ENCODE data around the gene TINCR.

Gene TINCR

DNA sequence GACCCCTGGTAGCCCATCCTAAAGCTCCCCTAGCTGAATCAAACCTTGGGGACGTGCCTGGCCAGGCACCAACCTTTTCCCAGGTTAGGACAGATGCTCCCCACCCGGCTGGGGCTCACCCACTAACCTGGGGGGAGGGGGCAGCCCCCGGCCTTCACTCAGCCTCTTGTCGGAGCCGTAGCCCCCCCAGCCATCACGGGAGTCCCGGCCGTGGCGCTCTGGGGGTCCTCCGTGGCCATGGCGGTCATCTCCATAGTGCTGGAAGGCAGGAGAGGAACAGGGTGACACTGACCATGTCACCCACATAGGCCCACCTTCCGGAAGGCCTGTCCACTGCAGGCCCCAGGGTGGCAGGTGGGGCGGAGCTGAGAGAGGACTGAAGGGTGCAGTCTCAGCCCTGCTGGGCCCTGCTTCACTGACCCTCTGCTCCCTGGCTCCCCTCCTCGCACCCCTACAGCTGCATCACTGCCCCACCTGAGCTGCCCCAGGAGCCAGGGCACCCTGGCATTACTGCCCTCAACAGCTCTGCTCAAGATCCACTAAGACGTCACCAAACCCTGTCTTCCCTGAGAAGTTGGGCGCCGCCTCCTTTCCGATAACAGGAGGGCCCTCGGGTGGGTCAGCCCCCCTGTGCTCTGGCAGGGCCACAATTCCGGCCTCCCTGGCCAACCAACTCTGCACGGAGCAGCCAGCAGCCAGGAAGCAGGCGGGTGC, 22.6 kb upstream of the TINCR start:
- no peak for DNase-seq (ENCODE audit: low read depth, low spot score)
- no peak overlapping the region for H3K4me3 ChIP-seq (ENCODE audit: low read depth, low read length)
- in situ Hi-C loops (cut with HindIII; ENCODE audit: low sequenced_read_pairs), result no loop called here
- no peak for TF ChIP-seq CTCF (IDR thresholded peaks at IDR 0.05; ENCODE audit: low read depth, low read length)

- in situ Hi-C loops (cut with HindIII; ENCODE audit: low sequenced_read_pairs), result no loop called here
- DNase-seq (ENCODE audit: low read depth, low spot score), result no peak
- no peak for TF ChIP-seq CTCF (IDR thresholded peaks at IDR 0.05; ENCODE audit: low read depth, low read length)
- H3K4me3 ChIP-seq (ENCODE audit: low read depth, low read length), result no peak overlapping the region
Observed at GRCh38 chr19:5588906-5589676, 21.3 kb upstream of the TINCR start.

DNA sequence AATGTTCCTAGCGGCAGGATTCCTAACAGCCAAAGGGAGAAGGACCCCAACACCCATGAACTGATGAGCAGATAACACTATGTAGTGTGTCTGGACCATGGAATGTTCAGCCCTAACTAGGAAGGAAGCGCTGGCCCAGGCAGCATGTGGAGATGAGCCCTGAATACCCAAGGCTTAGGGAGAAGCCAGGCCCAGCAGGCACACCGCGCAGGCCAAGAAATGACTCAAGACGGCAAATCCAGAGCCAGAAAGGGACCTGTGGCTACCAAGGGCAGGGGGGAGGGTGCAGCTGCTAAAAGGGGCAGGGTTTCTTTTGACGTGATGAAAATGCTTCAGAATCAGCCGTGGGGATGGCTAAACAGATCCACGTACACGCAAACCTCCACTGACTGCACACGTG, 20.7 kb upstream of the TINCR start:
- TF ChIP-seq CTCF (IDR thresholded peaks at IDR 0.05; ENCODE audit: low read depth, low read length), result no peak
- no peak overlapping the region for H3K4me3 ChIP-seq (ENCODE audit: low read depth, low read length)
- peak; percentile 81 for DNase-seq (ENCODE audit: low read depth, low spot score)
- in situ Hi-C loops (cut with HindIII; ENCODE audit: low sequenced_read_pairs), result no loop called here

DNA sequence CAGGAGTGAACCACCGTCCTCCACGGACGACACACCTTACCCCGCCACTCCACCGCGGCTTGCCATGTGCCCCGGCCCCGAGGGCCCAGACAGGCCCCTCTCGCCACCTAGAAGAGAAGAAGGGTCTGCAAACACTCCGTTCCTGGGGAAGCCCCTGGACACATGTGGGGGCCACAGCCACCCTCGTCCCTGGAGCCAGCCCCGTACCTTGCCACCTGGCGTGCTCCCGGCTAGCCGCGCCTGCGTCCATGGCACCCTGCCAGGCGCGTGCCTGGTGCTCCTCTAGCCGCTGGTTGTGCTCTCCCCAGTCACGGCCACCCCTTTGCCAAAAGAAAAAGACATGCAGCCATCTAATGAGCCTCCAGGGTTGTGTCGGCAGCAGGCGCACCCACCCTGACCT, 19.9 kb upstream of the TINCR start:
- no peak for DNase-seq (ENCODE audit: low read depth, low spot score)
- in situ Hi-C loops (cut with HindIII; ENCODE audit: low sequenced_read_pairs), result no loop called here
- H3K4me3 ChIP-seq (ENCODE audit: low read depth, low read length), result no peak overlapping the region
- TF ChIP-seq CTCF (IDR thresholded peaks at IDR 0.05; ENCODE audit: low read depth, low read length), result no peak

GRCh38 chr19:5587071-5587455, 19.3 kb upstream of the TINCR start:
- in situ Hi-C loops (cut with HindIII; ENCODE audit: low sequenced_read_pairs), result no loop called here
- TF ChIP-seq CTCF (IDR thresholded peaks at IDR 0.05; ENCODE audit: low read depth, low read length), result no peak
- no peak for DNase-seq (ENCODE audit: low read depth, low spot score)
- H3K4me3 ChIP-seq (ENCODE audit: low read depth, low read length), result no peak overlapping the region

DNA sequence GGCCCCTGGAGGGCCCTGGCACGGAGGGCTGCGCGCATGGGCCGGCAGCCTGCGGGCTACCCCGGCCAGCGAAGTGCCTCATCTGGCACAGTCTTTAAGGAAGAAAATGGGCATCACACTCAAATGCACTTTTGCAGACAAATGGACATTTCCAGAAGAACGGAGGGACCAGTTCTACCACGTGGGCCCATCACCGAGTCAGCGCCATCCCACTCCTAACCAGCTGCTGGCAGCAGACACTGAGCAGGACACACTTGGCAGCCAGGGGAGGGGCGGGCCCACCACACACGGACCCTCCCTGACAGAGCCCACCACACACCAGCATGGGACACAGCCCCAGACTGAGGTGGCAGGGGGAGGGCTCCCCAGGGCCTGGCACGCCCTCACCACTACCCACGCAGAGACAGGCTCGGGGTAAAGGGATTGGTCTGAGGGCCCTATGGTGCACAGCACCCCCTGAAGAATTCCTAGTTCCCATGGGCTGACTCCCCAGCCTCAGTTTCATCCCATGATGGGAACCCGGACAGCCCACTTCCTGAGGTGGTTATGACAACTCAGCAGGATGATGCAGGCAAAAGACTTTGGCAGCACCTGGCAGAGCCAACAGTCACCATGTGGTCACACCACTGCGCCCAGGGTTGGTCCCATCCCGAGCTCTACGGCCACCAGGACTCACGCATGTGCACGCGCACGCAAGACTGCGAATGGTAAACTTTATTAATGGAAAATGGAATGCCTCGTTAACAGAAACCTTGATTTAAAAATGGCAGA, 18.7 kb upstream of the TINCR start:
- no peak for DNase-seq (ENCODE audit: low read depth, low spot score)
- in situ Hi-C loops (cut with HindIII; ENCODE audit: low sequenced_read_pairs), result no loop called here
- H3K4me3 ChIP-seq (ENCODE audit: low read depth, low read length), result no peak overlapping the region
- TF ChIP-seq CTCF (IDR thresholded peaks at IDR 0.05; ENCODE audit: low read depth, low read length), result no peak

Measured in astrocyte of the spinal cord (primary cell).